GM23338 (cell line): ENCODE measurements around the gene ODR4. TPM values are rescaled to one million over a fixed set of nuclear protein-coding genes. Genes with fewer than 3 reads are reported as not detected.

Source experiments
- ATAC-seq: fragments of 200-7000 bp; cut with Tn5 transposase; 3 replicates; pipeline ENCODE4 v1.9.1; 2020
- DNase-seq: peaks from one replicate; pipeline ENCODE4 v3.0.0-alpha.2; 2015; ENCODE audit warnings: low spot score
- H2AFZ ChIP-seq: fragments of 200-600 bp; sonication (generic); 2 replicates; pipeline ENCODE4 v1.8.0; 2016; ENCODE audit warnings: antibody characterized with exemption, mild to moderate bottlenecking, moderate library complexity
- H3F3A ChIP-seq: fragments of 200-600 bp; sonication (generic); replicated peaks from 2 replicates; pipeline ENCODE4 v1.8.0; 2017; ENCODE audit warnings: antibody characterized with exemption, mixed run types, low read depth
- H3K27ac ChIP-seq: fragments of 200-600 bp; sonication (generic); 2 replicates; pipeline ENCODE4 v1.6.1; 2016; ENCODE audit warnings: low read depth
- H3K27me3 ChIP-seq: fragments of 200-600 bp; sonication (generic); 2 replicates; pipeline ENCODE4 v1.8.0; 2016; ENCODE audit warnings: mild to moderate bottlenecking, mixed run types, moderate library complexity; ENCODE audit not compliant: insufficient read depth
- H3K36me3 ChIP-seq: fragments of 200-600 bp; sonication (generic); 2 replicates; pipeline ENCODE4 v1.8.0; 2016; ENCODE audit warnings: mild to moderate bottlenecking; ENCODE audit not compliant: insufficient read depth
- H3K4me1 ChIP-seq: fragments of 200-600 bp; sonication (generic); 2 replicates; pipeline ENCODE4 v1.8.0; 2016; ENCODE audit warnings: mild to moderate bottlenecking, moderate library complexity; ENCODE audit not compliant: insufficient read depth
- H3K4me2 ChIP-seq: fragments of 200-600 bp; sonication (generic); 2 replicates; pipeline ENCODE4 v1.7.1; 2017; ENCODE audit warnings: mixed run types
- H3K4me3 ChIP-seq: fragments of 200-600 bp; sonication (generic); 2 replicates; pipeline ENCODE4 v1.6.1; 2016; ENCODE audit warnings: mixed run types
- H3K79me2 ChIP-seq: fragments of 200-600 bp; sonication (generic); replicated peaks from 2 replicates; pipeline ENCODE4 v1.8.0; 2017; ENCODE audit warnings: mild to moderate bottlenecking; ENCODE audit not compliant: insufficient read depth
- H3K9me2 ChIP-seq: fragments of 200-600 bp; sonication (generic); 2 replicates; pipeline ENCODE4 v1.8.0; 2017; ENCODE audit not compliant: insufficient read depth
- H4K20me1 ChIP-seq: fragments of 200-600 bp; sonication (generic); replicated peaks from 2 replicates; pipeline ENCODE4 v1.8.0; 2017; ENCODE audit warnings: mild to moderate bottlenecking; ENCODE audit not compliant: insufficient read depth
- H3K27ac Mint-ChIP-seq: 2 replicates; pipeline ENCODE4 v1.8.0; 2020; ENCODE audit warnings: inconsistent platforms, mild to moderate bottlenecking, moderate library complexity, mixed read lengths
- H3K27me3 Mint-ChIP-seq: 3 replicates; pipeline ENCODE4 v1.8.0; 2022; ENCODE audit warnings: low read depth, mild to moderate bottlenecking, moderate library complexity, mixed read lengths, inconsistent platforms; ENCODE audit not compliant: insufficient read depth, poor library complexity
- H3K36me3 Mint-ChIP-seq: 3 replicates; pipeline ENCODE4 v1.8.0; 2021; ENCODE audit warnings: low read depth, mild to moderate bottlenecking, inconsistent platforms, moderate library complexity, mixed read lengths
- H3K4me1 Mint-ChIP-seq: 3 replicates; pipeline ENCODE4 v1.8.0; 2020; ENCODE audit warnings: mild to moderate bottlenecking, inconsistent platforms, mixed read lengths
- H3K4me3 Mint-ChIP-seq: 3 replicates; pipeline ENCODE4 v1.8.0; 2021; ENCODE audit warnings: moderate library complexity, mild to moderate bottlenecking, inconsistent platforms, mixed read lengths
- H3K9me3 Mint-ChIP-seq: 3 replicates; pipeline ENCODE4 v1.8.0; 2020; ENCODE audit warnings: moderate library complexity, mild to moderate bottlenecking, inconsistent platforms, mixed read lengths
- CREB1 ChIP-seq: fragments of 250-450 bp; sonication (Bioruptor Pico); IDR thresholded peaks from 2 replicates; pipeline ENCODE4 v1.5.0; 2020; ENCODE audit warnings: low read depth, mild to moderate bottlenecking, moderate library complexity
- CTCF ChIP-seq, 2 experiments: fragments of 200-600 bp in 1 of 2; sonication (generic) in 1 of 2; conservative IDR thresholded peaks; 2 replicates each; pipeline versions ENCODE4 v1.5.1 to v1.6.1; 2016 to 2017; ENCODE audit warnings: antibody characterized with exemption in 2 of 2, low read depth in 2 of 2, mild to moderate bottlenecking in 2 of 2, moderate library complexity in 1 of 2
- ETS1 ChIP-seq: IDR thresholded peaks from 2 replicates; pipeline ENCODE4 v1.6.1; 2016; ENCODE audit warnings: antibody characterized with exemption
- EZH2 ChIP-seq: fragments of 200-600 bp; sonication (generic); IDR thresholded peaks from one replicate; pipeline ENCODE4 v1.8.0; 2017; ENCODE audit warnings: antibody characterized with exemption, mild to moderate bottlenecking, low read depth; ENCODE audit not compliant: unreplicated experiment
- EZH2phosphoT487 ChIP-seq: fragments of 200-600 bp; sonication (generic); IDR thresholded peaks from one replicate; pipeline ENCODE4 v1.8.1; 2018; ENCODE audit warnings: antibody characterized with exemption; ENCODE audit not compliant: unreplicated experiment
- JUNB ChIP-seq: IDR thresholded peaks from one replicate; pipeline ENCODE4 v1.6.1; 2016; ENCODE audit warnings: antibody characterized with exemption; ENCODE audit not compliant: unreplicated experiment
- NANOG ChIP-seq: IDR thresholded peaks from 2 replicates; pipeline ENCODE4 v1.6.1; 2016; ENCODE audit warnings: antibody characterized with exemption, borderline replicate concordance
- POLR2AphosphoS5 ChIP-seq: IDR thresholded peaks from 2 replicates; pipeline ENCODE4 v1.6.1; 2016; ENCODE audit warnings: antibody characterized with exemption, low read depth
- REST ChIP-seq: IDR thresholded peaks from one replicate; pipeline ENCODE4 v1.6.1; 2018; ENCODE audit warnings: antibody characterized with exemption; ENCODE audit not compliant: unreplicated experiment
- STAT1 ChIP-seq: IDR thresholded peaks from one replicate; pipeline ENCODE4 v1.6.1; 2016; ENCODE audit warnings: antibody characterized with exemption; ENCODE audit not compliant: unreplicated experiment
- ZNF114 ChIP-seq: fragments of 250-450 bp; sonication (Bioruptor Pico); IDR thresholded peaks from 2 replicates; pipeline ENCODE4 v1.5.0; 2020; ENCODE audit warnings: mild to moderate bottlenecking, moderate library complexity
- ZNF331 ChIP-seq: fragments of 250-450 bp; sonication (Bioruptor Pico); IDR thresholded peaks from 2 replicates; pipeline ENCODE4 v1.5.0; 2020; ENCODE audit warnings: low read depth, mild to moderate bottlenecking, moderate library complexity
- polyA plus RNA-seq: library from polyadenylated mRNA; unstranded; fragments of >200 nt; fragmentation: Nextera tagmentation; extraction: Ambion mirVana; gene quantifications from 2 replicates; pipeline ENCODE4 v1.2.1, GENCODE V29; 2016
- total RNA-seq: library from RNA; depleted of rRNA; stranded (reverse); fragments of >200 nt; shearing (Covaris generic); gene quantifications from 2 replicates; pipeline ENCODE4 v1.2.3, GENCODE V29; 2014
- TF ChIP-seq, protein P1 (sequence below): fragments of 250-450 bp; sonication (Bioruptor Pico); IDR thresholded peaks from 2 replicates; pipeline ENCODE4 v1.5.0; 2020; ENCODE audit warnings: mild to moderate bottlenecking, moderate library complexity

The ODR4 gene
- total and polyA plus RNA-seq, 2 experiments from 2014 or later, result 17.3 to 18.9 TPM

- Mint-ChIP-seq H3K27ac (no peak overlapping the region; the same call in 1 of the 2 replicates), H3K4me1 (no peaks in the 10 kb centered on the region), H3K36me3 (no peaks in the 10 kb centered on the region), H3K4me3 (no peak overlapping the region), H3K27me3 (peaks cover 4% of the 10 kb centered on the region), H3K9me3 (no peaks in the 10 kb centered on the region)
- Histone ChIP-seq H3K27ac (no peak overlapping the region), H4K20me1 (no peaks in the 10 kb centered on the region), H3K4me1 (no peaks in the 10 kb centered on the region), H3K9me2 (peaks cover 4% of the 10 kb centered on the region; the same call in 1 of the 2 replicates), H3K4me3 (no peak overlapping the region), H3K27me3 (no peaks in the 10 kb centered on the region), H3K36me3 (no peaks in the 10 kb centered on the region), H2AFZ (no peak overlapping the region), H3K4me2 (no peak overlapping the region), H3F3A (no peaks in the 10 kb centered on the region), H3K79me2 (no peaks in the 10 kb centered on the region)
- ATAC-seq (no peak), DNase-seq (no peak)
- TF ChIP-seq, protein P1, sequence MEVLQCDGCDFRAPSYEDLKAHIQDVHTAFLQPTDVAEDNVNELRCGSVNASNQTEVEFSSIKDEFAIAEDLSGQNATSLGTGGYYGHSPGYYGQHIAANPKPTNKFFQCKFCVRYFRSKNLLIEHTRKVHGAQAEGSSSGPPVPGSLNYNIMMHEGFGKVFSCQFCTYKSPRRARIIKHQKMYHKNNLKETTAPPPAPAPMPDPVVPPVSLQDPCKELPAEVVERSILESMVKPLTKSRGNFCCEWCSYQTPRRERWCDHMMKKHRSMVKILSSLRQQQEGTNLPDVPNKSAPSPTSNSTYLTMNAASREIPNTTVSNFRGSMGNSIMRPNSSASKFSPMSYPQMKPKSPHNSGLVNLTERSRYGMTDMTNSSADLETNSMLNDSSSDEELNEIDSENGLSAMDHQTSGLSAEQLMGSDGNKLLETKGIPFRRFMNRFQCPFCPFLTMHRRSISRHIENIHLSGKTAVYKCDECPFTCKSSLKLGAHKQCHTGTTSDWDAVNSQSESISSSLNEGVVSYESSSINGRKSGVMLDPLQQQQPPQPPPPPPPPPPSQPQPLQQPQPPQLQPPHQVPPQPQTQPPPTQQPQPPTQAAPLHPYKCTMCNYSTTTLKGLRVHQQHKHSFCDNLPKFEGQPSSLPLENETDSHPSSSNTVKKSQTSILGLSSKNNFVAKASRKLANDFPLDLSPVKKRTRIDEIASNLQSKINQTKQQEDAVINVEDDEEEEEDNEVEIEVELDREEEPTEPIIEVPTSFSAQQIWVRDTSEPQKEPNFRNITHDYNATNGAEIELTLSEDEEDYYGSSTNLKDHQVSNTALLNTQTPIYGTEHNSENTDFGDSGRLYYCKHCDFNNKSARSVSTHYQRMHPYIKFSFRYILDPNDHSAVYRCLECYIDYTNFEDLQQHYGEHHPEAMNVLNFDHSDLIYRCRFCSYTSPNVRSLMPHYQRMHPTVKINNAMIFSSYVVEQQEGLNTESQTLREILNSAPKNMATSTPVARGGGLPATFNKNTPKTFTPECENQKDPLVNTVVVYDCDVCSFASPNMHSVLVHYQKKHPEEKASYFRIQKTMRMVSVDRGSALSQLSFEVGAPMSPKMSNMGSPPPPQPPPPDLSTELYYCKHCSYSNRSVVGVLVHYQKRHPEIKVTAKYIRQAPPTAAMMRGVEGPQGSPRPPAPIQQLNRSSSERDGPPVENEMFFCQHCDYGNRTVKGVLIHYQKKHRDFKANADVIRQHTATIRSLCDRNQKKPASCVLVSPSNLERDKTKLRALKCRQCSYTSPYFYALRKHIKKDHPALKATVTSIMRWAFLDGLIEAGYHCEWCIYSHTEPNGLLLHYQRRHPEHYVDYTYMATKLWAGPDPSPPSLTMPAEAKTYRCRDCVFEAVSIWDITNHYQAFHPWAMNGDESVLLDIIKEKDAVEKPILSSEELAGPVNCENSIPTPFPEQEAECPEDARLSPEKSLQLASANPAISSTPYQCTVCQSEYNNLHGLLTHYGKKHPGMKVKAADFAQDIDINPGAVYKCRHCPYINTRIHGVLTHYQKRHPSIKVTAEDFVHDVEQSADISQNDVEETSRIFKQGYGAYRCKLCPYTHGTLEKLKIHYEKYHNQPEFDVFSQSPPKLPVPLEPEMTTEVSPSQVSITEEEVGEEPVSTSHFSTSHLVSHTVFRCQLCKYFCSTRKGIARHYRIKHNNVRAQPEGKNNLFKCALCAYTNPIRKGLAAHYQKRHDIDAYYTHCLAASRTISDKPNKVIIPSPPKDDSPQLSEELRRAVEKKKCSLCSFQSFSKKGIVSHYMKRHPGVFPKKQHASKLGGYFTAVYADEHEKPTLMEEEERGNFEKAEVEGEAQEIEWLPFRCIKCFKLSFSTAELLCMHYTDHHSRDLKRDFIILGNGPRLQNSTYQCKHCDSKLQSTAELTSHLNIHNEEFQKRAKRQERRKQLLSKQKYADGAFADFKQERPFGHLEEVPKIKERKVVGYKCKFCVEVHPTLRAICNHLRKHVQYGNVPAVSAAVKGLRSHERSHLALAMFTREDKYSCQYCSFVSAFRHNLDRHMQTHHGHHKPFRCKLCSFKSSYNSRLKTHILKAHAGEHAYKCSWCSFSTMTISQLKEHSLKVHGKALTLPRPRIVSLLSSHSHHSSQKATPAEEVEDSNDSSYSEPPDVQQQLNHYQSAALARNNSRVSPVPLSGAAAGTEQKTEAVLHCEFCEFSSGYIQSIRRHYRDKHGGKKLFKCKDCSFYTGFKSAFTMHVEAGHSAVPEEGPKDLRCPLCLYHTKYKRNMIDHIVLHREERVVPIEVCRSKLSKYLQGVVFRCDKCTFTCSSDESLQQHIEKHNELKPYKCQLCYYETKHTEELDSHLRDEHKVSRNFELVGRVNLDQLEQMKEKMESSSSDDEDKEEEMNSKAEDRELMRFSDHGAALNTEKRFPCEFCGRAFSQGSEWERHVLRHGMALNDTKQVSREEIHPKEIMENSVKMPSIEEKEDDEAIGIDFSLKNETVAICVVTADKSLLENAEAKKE, result no peak
- TF ChIP-seq STAT1 (no peak), CTCF (conservative IDR thresholded peaks at IDR 0.05; ENCODE audit: low read depth in 2 of 2) (no peak), ZNF114 (no peak), JUNB (no peak), EZH2 (no peak), POLR2AphosphoS5 (no peak), EZH2phosphoT487 (no peak), CREB1 (CRISPR knock-in tag) (no peak), REST (no peak), NANOG (no peak), ZNF331 (CRISPR knock-in tag) (no peak), ETS1 (no peak)
Measured at GRCh38 chr1:186426118-186426517, 50.5 kb downstream of the ODR4 start.
